HCT116 (cell line): ENCODE results near the gene FBH1.

Experiments
- EGR1 ChIP-seq: IDR thresholded peaks from 2 replicates; pipeline ENCODE4 v1.6.1; 2012; ENCODE audit warnings: low read depth
- EZH2phosphoT487 ChIP-seq: fragments of 200-600 bp; IDR thresholded peaks from 2 replicates; pipeline ENCODE4 v1.6.1; 2018; ENCODE audit warnings: antibody characterized with exemption, borderline replicate concordance
- FOSL1 ChIP-seq: IDR thresholded peaks from 2 replicates; pipeline ENCODE4 v1.6.1; 2012; ENCODE audit warnings: low read depth
- POLR2A ChIP-seq: IDR thresholded peaks from 2 replicates; pipeline ENCODE4 v1.7.0; 2011; ENCODE audit warnings: borderline replicate concordance; ENCODE audit not compliant: insufficient read depth, insufficient read length; ENCODE audit errors: extremely low read depth
- POLR2AphosphoS5 ChIP-seq: IDR thresholded peaks from 2 replicates; pipeline ENCODE4 v1.6.1; 2011; ENCODE audit warnings: mild to moderate bottlenecking, low read depth, low read length, moderate library complexity
- RAD21 ChIP-seq: IDR thresholded peaks from 2 replicates; pipeline ENCODE4 v1.6.1; 2012; ENCODE audit warnings: low read depth, mild to moderate bottlenecking
- SIN3A ChIP-seq: IDR thresholded peaks from 2 replicates; pipeline ENCODE4 v1.6.1; 2012; ENCODE audit warnings: low read depth
- SRF ChIP-seq: IDR thresholded peaks from 2 replicates; pipeline ENCODE4 v1.6.1; 2012; ENCODE audit warnings: low read depth
- ZNF274 ChIP-seq: fragments of 200-500 bp; sonication (Bioruptor generic); IDR thresholded peaks from 2 replicates; pipeline ENCODE4 v1.6.1; 2014; ENCODE audit warnings: mild to moderate bottlenecking, low read depth, low read length, inconsistent platforms
- TF ChIP-seq, protein P1 (sequence below), 3 experiments: fragments of 200-600 bp in 1 of 3; sonication (generic) in 1 of 3; IDR thresholded peaks in 2 of 3; conservative IDR thresholded peaks in 1 of 3; 2 replicates each; pipeline ENCODE4 v1.5.1; 2012 to 2017; ENCODE audit warnings: low read depth in 2 of 3, low read length in 2 of 3, antibody characterized with exemption in 1 of 3, borderline replicate concordance in 1 of 3, control low read depth in 1 of 3, mild to moderate bottlenecking in 1 of 3, mixed read lengths in 1 of 3, mixed run types in 1 of 3, moderate library complexity in 1 of 3; ENCODE audit not compliant: insufficient read depth in 1 of 3

- TF ChIP-seq, protein P1, sequence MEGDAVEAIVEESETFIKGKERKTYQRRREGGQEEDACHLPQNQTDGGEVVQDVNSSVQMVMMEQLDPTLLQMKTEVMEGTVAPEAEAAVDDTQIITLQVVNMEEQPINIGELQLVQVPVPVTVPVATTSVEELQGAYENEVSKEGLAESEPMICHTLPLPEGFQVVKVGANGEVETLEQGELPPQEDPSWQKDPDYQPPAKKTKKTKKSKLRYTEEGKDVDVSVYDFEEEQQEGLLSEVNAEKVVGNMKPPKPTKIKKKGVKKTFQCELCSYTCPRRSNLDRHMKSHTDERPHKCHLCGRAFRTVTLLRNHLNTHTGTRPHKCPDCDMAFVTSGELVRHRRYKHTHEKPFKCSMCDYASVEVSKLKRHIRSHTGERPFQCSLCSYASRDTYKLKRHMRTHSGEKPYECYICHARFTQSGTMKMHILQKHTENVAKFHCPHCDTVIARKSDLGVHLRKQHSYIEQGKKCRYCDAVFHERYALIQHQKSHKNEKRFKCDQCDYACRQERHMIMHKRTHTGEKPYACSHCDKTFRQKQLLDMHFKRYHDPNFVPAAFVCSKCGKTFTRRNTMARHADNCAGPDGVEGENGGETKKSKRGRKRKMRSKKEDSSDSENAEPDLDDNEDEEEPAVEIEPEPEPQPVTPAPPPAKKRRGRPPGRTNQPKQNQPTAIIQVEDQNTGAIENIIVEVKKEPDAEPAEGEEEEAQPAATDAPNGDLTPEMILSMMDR (IDR thresholded peaks at IDR 0.05 in 2 of 3, conservative IDR thresholded peaks at IDR 0.05 in 1 of 3; ENCODE audit: borderline replicate concordance in 1 of 3, insufficient read depth in 1 of 3, low read depth in 2 of 3, low read length in 2 of 3), result no peak
- TF ChIP-seq EGR1 (no peak), SRF (no peak), POLR2A (no peak), SIN3A (no peak), EZH2phosphoT487 (no peak), ZNF274 (no peak), FOSL1 (no peak), POLR2AphosphoS5 (no peak), RAD21 (no peak)
Observed at GRCh38 chr10:5948208-5948585, 58.2 kb downstream of the FBH1 start.
